Gastroesophageal sphincter (tissue), 4 donors: ENCODE measurements around the gene TBC1D10A. TPM values are rescaled to one million over a fixed set of nuclear protein-coding genes. Genes with fewer than 3 reads are reported as not detected.

Source experiments
- ATAC-seq: fragments of 150-250 bp; one replicate; pipeline ENCODE4 v1.9.1; 2016; ENCODE audit warnings: mild to moderate bottlenecking, moderate library complexity
- H3K27ac ChIP-seq, 4 donors: fragments of 200-600 bp; sonication (generic) in 3 of 4; 1 replicate in 3 of 4; 2 replicates in 1 of 4; pipeline ENCODE4 v1.5.1; 2016 to 2019
- H3K27me3 ChIP-seq: fragments of 200-600 bp; sonication (generic); one replicate; pipeline ENCODE4 v1.5.1; 2019
- H3K36me3 ChIP-seq, 2 donors: fragments of 200-600 bp; sonication (generic); one replicate each; pipeline ENCODE4 v1.5.1; 2019; ENCODE audit warnings: control low read depth in 1 of 2
- H3K4me1 ChIP-seq, 3 donors: fragments of 200-600 bp; sonication (generic); 1 replicate in 2 of 3; 2 replicates in 1 of 3; pipeline ENCODE4 v1.5.1; 2016 to 2019; ENCODE audit warnings: control low read depth in 2 of 3
- H3K4me3 ChIP-seq, 2 donors: fragments of 200-600 bp; sonication (generic); one replicate each; pipeline ENCODE4 v1.5.1; 2019; ENCODE audit warnings: mild to moderate bottlenecking in 1 of 2, moderate library complexity in 1 of 2
- H3K9me3 ChIP-seq, 3 donors: fragments of 200-600 bp; sonication (generic); one replicate each; pipeline ENCODE4 v1.5.1; 2017 to 2019; ENCODE audit warnings: control low read depth in 2 of 3
- CTCF ChIP-seq, 4 experiments: fragments of 200-600 bp in 2 of 4; fragments of 450-650 bp in 2 of 4; sonication (generic) in 1 of 4; IDR thresholded peaks; one replicate each; pipeline ENCODE4 v1.5.1; 2017 to 2019; ENCODE audit warnings: antibody characterized with exemption in 4 of 4, mild to moderate bottlenecking in 2 of 4, moderate library complexity in 2 of 4
- EP300 ChIP-seq: sonication (generic); formaldehyde crosslinking; IDR thresholded peaks from one replicate; pipeline ENCODE4 v1.6.1; 2017; ENCODE audit warnings: antibody characterized with exemption, mild to moderate bottlenecking
- POLR2A ChIP-seq, 2 donors: fragments of 450-650 bp; IDR thresholded peaks; one replicate each; pipeline ENCODE4 v1.6.1; 2017; ENCODE audit warnings: antibody characterized with exemption in 2 of 2, mild to moderate bottlenecking in 2 of 2, moderate library complexity in 1 of 2
- POLR2AphosphoS5 ChIP-seq: sonication (generic); formaldehyde crosslinking; IDR thresholded peaks from one replicate; pipeline ENCODE4 v1.6.1; 2017; ENCODE audit warnings: antibody characterized with exemption
- WGBS, 2 donors: methylation state at CpG; one replicate each; pipeline ENCODE4 v1.1.5; 2018; ENCODE audit warnings: low coverage in 1 of 2; 5-methylcytosine and 5-hydroxymethylcytosine counted together
- total RNA-seq, 4 donors: library from RNA; depleted of rRNA; stranded (reverse); fragments of >200 nt; gene quantifications; one replicate each; pipeline ENCODE4 v1.1.0, GENCODE V29; 2016

Gene TBC1D10A
- total RNA-seq, 4 donors from 2014 or later = 25.3 to 30.8 (median 26.0) TPM

GRCh38 chr22:30243661-30244060, 83.1 kb downstream of the TBC1D10A start:
- TF ChIP-seq POLR2A (IDR thresholded peaks at IDR 0.05) (no peak), EP300 (no peak), CTCF (IDR thresholded peaks at IDR 0.05) (no peak), POLR2AphosphoS5 (no peak)
- peaks cover 0 to 19% (median 14%) of the 10 kb centered on the region in 3 donors for H3K4me1 ChIP-seq
- H3K27me3 ChIP-seq = peaks cover 63% of the 10 kb centered on the region
- no peak overlapping the region for H3K4me3 ChIP-seq
- no peak overlapping the region for H3K27ac ChIP-seq
- H3K36me3 ChIP-seq = no peaks in the 10 kb centered on the region
- ATAC-seq = no peak
- WGBS, 2 donors = 80 to 91% methylated on average over 3 to 4 of the region's 22 CpGs
- H3K9me3 ChIP-seq = no peaks in the 10 kb centered on the region

Other genes with a start within 250 kb of the TBC1D10A start
- not detected for gene HORMAD2, start 246.5 kb downstream of the TBC1D10A start, total RNA-seq
- gene LIF, start 80.2 kb downstream of the TBC1D10A start, total RNA-seq = 10 to 100 TPM in 1 of 4 donors, under 1 TPM in 2, not detected in 1; 0.58 to 15.8 (median 0.59) TPM
- gene OSM, start 60.1 kb downstream of the TBC1D10A start, total RNA-seq = 1 to 10 TPM in 2 of 4 donors, not detected in 2; 4.1 to 7.7 TPM
- gene CASTOR1, start 37.4 kb downstream of the TBC1D10A start, total RNA-seq = 10 to 100 TPM; 12.9 to 17.1 (median 16.2) TPM
- gene SF3A1, start 30.0 kb upstream of the TBC1D10A start, total RNA-seq = 10 to 100 TPM; 46.1 to 80.8 (median 63.7) TPM
- 1 to 10 TPM in 3 of 4 donors, under 1 TPM in 1; 0.99 to 1.9 (median 1.5) TPM for gene CCDC157, start 30.1 kb upstream of the TBC1D10A start, total RNA-seq
- gene RNF215, start 60.5 kb upstream of the TBC1D10A start, total RNA-seq = 10 to 100 TPM; 10.2 to 13.5 (median 11.7) TPM
- 10 to 100 TPM in 3 of 4 donors, 1 to 10 TPM in 1; 8.1 to 27.2 (median 15.8) TPM for gene SEC14L2, start 70.1 kb upstream of the TBC1D10A start, total RNA-seq
- 10 to 100 TPM in 1 of 4 donors, 1 to 10 TPM in 3; 1.1 to 10.3 (median 6.3) TPM for gene MTFP1, start 98.8 kb upstream of the TBC1D10A start, total RNA-seq
- gene SEC14L3, start 145.1 kb upstream of the TBC1D10A start, total RNA-seq = not detected
- not detected for gene SEC14L4, start 178.8 kb upstream of the TBC1D10A start, total RNA-seq
- gene SEC14L6, start 219.8 kb upstream of the TBC1D10A start, total RNA-seq = 1 to 10 TPM in 1 of 4 donors, under 1 TPM in 3; 0.22 to 3.0 (median 0.54) TPM
- gene GAL3ST1, start 247.7 kb upstream of the TBC1D10A start, total RNA-seq = 1 to 10 TPM in 3 of 4 donors, under 1 TPM in 1; 0.54 to 3.0 (median 3.0) TPM